Peyer's patch (tissue), 4 donors: ENCODE results near the gene COL27A1.

Source experiments
- CTCF ChIP-seq, 6 experiments: fragments of 450-650 bp in 4 of 6; fragments of 200-600 bp in 2 of 6; sonication (generic) in 1 of 6; IDR thresholded peaks; one replicate each; pipeline ENCODE4 v1.5.1; 2017 to 2019; ENCODE audit warnings: antibody characterized with exemption in 6 of 6, mild to moderate bottlenecking in 3 of 6, moderate library complexity in 1 of 6
- POLR2A ChIP-seq, 2 donors: fragments of 450-650 bp; IDR thresholded peaks; one replicate each; pipeline ENCODE4 v1.5.1; 2017; ENCODE audit warnings: antibody characterized with exemption in 2 of 2, mild to moderate bottlenecking in 2 of 2, moderate library complexity in 2 of 2

- no peak for TF ChIP-seq POLR2A (IDR thresholded peaks at IDR 0.05)
- TF ChIP-seq CTCF (IDR thresholded peaks at IDR 0.05) = no peak
Observed at GRCh38 chr9:114112325-114112724, 43.0 kb upstream of the COL27A1 start.
